ENCODE results near the gene CARMIL1.

CARMIL1 gene

DNA sequence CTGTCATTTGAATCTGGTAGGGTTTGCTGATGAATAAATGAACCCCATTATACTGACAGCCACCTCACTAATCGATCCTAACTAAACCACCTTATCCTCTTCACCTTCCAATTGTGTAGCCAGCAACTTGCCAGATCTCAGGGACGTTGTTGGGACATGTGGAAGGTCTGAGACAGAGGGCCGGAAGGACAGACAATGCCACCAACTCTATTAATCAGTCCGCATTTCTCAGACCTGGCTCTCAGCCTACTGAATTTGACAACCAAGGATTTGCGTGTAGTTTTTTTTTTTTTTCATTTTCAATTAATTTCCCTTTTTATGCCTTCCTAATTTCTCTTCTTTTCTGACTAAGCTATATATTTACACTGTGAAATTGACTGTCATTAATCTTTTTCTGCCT, 122.5 kb downstream of the CARMIL1 start:
- Histone ChIP-seq H3K4me3 (ENCODE audit: low read depth, low read length) (no peak overlapping the region), H3K9me3 (ENCODE audit: control insufficient read depth, low read length) (no peaks in the 10 kb centered on the region), H3K9ac (no peak overlapping the region), H3K36me3 (ENCODE audit: control insufficient read depth, insufficient read depth, low read length) (no peaks in the 10 kb centered on the region), H2AFZ (no peak overlapping the region), H3K27ac (no peak overlapping the region), H3K79me2 (no peaks in the 10 kb centered on the region), H3K27me3 (ENCODE audit: control insufficient read depth, insufficient read depth, low read length) (no peaks in the 10 kb centered on the region), H3K4me1 (no peaks in the 10 kb centered on the region), H3K4me2 (ENCODE audit: low read length) (no peak overlapping the region)
- TF ChIP-seq, protein P1, sequence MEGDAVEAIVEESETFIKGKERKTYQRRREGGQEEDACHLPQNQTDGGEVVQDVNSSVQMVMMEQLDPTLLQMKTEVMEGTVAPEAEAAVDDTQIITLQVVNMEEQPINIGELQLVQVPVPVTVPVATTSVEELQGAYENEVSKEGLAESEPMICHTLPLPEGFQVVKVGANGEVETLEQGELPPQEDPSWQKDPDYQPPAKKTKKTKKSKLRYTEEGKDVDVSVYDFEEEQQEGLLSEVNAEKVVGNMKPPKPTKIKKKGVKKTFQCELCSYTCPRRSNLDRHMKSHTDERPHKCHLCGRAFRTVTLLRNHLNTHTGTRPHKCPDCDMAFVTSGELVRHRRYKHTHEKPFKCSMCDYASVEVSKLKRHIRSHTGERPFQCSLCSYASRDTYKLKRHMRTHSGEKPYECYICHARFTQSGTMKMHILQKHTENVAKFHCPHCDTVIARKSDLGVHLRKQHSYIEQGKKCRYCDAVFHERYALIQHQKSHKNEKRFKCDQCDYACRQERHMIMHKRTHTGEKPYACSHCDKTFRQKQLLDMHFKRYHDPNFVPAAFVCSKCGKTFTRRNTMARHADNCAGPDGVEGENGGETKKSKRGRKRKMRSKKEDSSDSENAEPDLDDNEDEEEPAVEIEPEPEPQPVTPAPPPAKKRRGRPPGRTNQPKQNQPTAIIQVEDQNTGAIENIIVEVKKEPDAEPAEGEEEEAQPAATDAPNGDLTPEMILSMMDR (IDR thresholded peaks at IDR 0.05), result no peak

DNA sequence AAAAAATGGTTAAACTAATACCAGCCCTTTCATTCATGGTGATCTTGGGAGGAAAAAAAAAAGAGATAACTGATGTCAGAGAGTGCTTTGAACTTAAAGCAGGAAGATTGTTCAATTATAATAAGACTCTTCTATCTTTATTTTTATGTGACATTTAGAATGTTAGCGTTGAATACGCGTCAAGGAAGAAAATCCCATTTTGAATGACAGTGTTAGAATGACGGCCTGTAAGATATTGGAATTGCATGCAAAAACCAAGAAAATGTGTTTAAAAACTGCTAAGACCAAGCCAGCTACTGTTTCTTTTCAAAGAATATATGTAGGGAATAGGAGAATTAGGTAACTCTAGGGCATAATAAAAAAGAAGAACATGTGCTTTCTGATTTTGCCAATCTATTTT, 123.0 kb downstream of the CARMIL1 start:
- H3K9me3 ChIP-seq (ENCODE audit: control insufficient read depth, low read length), result no peaks in the 10 kb centered on the region
- no peak overlapping the region for H3K27ac ChIP-seq
- no peak overlapping the region for H2AFZ ChIP-seq
- no peak overlapping the region for H3K4me2 ChIP-seq (ENCODE audit: low read length)
- no peaks in the 10 kb centered on the region for H3K36me3 ChIP-seq (ENCODE audit: control insufficient read depth, insufficient read depth, low read length)
- H3K9ac ChIP-seq, result no peak overlapping the region
- H3K27me3 ChIP-seq (ENCODE audit: control insufficient read depth, insufficient read depth, low read length), result no peaks in the 10 kb centered on the region
- H3K4me1 ChIP-seq, result no peaks in the 10 kb centered on the region
- TF ChIP-seq, protein P1 (IDR thresholded peaks at IDR 0.05), result no peak
- H3K79me2 ChIP-seq, result no peaks in the 10 kb centered on the region
- H3K4me3 ChIP-seq (ENCODE audit: low read depth, low read length), result no peak overlapping the region

- Histone ChIP-seq H3K36me3 (ENCODE audit: control insufficient read depth, insufficient read depth, low read length) (no peaks in the 10 kb centered on the region), H3K79me2 (no peaks in the 10 kb centered on the region), H3K4me1 (no peaks in the 10 kb centered on the region), H3K9me3 (ENCODE audit: control insufficient read depth, low read length) (no peaks in the 10 kb centered on the region), H3K4me3 (ENCODE audit: low read depth, low read length) (no peak overlapping the region), H3K4me2 (ENCODE audit: low read length) (no peak overlapping the region), H3K27ac (no peak overlapping the region), H2AFZ (no peak overlapping the region), H3K9ac (no peak overlapping the region), H3K27me3 (ENCODE audit: control insufficient read depth, insufficient read depth, low read length) (no peaks in the 10 kb centered on the region)
- TF ChIP-seq, protein P1 (IDR thresholded peaks at IDR 0.05), result no peak
Observed at GRCh38 chr6:25403150-25403549, 124.0 kb downstream of the CARMIL1 start.

GRCh38 chr6:25404091-25404490, 124.9 kb downstream of the CARMIL1 start:
- Histone ChIP-seq H3K36me3 (ENCODE audit: control insufficient read depth, insufficient read depth, low read length) (no peaks in the 10 kb centered on the region), H2AFZ (no peak overlapping the region)
- TF ChIP-seq, protein P1 (IDR thresholded peaks at IDR 0.05), result no peak

DNA sequence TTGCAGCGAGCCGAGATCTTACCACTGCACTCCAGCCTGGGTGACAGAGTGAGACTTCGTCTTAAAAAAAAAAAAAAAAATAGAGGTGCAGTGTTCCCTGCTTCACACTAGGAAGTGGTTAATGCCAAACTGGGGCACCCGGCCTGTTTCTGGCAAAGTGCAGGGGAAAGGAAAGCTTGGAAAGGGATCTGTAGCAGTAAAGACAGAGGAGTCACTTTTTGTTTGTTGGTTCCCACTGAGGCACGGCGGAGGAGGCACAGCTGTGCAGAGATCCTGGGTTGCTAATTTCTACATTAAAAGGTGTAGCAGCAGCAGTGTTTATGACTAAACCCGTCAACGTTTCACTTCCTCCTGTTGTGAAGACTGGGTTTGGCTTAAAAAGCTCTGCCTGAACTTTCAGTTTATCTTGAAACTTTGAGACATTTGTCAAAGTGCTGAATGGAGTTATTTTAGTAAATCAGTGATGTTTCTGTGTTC, 125.6 kb downstream of the CARMIL1 start:
- no peaks in the 10 kb centered on the region for H3K27me3 ChIP-seq (ENCODE audit: control insufficient read depth, insufficient read depth, low read length)
- no peak overlapping the region for H3K4me3 ChIP-seq (ENCODE audit: low read depth, low read length)
- H3K4me1 ChIP-seq, result no peaks in the 10 kb centered on the region
- TF ChIP-seq, protein P1 (IDR thresholded peaks at IDR 0.05), result no peak
- no peak overlapping the region for H3K4me2 ChIP-seq (ENCODE audit: low read length)
- no peaks in the 10 kb centered on the region for H3K9me3 ChIP-seq (ENCODE audit: control insufficient read depth, low read length)
- no peak overlapping the region for H3K27ac ChIP-seq
- no peak overlapping the region for H3K9ac ChIP-seq
- no peak overlapping the region for H2AFZ ChIP-seq
- H3K79me2 ChIP-seq, result no peaks in the 10 kb centered on the region
- no peaks in the 10 kb centered on the region for H3K36me3 ChIP-seq (ENCODE audit: control insufficient read depth, insufficient read depth, low read length)

More at GRCh38 chr6:25404091-25404490, 124.9 kb downstream of the CARMIL1 start:
- no peak overlapping the region for H3K9ac ChIP-seq
- no peaks in the 10 kb centered on the region for H3K4me1 ChIP-seq
- H3K27ac ChIP-seq, result no peak overlapping the region
- no peaks in the 10 kb centered on the region for H3K79me2 ChIP-seq
- H3K4me2 ChIP-seq (ENCODE audit: low read length), result no peak overlapping the region
- H3K4me3 ChIP-seq (ENCODE audit: low read depth, low read length), result no peak overlapping the region
- no peaks in the 10 kb centered on the region for H3K27me3 ChIP-seq (ENCODE audit: control insufficient read depth, insufficient read depth, low read length)
- no peaks in the 10 kb centered on the region for H3K9me3 ChIP-seq (ENCODE audit: control insufficient read depth, low read length)
